Spleen (tissue), 3 donors: ENCODE data around the gene BICDL2.
"Not testable (repeated sequence)": the region's sequence is repeated elsewhere in the genome, so short reads cannot be mapped to it uniquely, and the experiment has no call there.

Experiments used
- POLR2A ChIP-seq, 3 donors: fragments of 450-650 bp; IDR thresholded peaks; one replicate each; pipeline ENCODE4 v1.5.1; 2017; ENCODE audit warnings: antibody characterized with exemption in 3 of 3, mild to moderate bottlenecking in 1 of 3
- POLR2AphosphoS5 ChIP-seq, 3 donors: sonication (generic); formaldehyde crosslinking; IDR thresholded peaks; one replicate each; pipeline ENCODE4 v1.5.1; 2017; ENCODE audit warnings: antibody characterized with exemption in 3 of 3

DNA sequence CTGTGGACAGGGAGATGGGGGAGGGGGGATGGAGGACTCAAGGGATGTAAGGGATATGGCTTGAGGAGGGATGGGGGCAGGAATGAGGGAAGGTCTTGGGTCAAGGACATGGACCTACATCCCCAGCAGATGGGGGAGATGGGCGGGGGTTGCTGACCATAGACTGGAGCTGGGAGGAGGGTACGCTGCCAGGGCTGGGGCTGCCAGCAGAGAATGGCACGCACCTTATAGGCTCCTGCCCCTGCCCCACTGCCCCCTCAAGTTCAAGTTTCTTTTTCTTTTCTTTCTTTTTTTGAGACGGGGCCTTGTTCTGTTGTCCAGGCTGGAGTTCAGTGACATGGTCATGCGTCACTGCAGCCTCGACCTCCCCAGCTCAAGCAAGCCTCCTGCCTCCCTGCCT is 39.2 kb upstream of the BICDL2 start:
- TF ChIP-seq POLR2AphosphoS5, POLR2A (IDR thresholded peaks at IDR 0.05): not testable (repeated sequence)
